ENCODE measurements around the gene PTBP2. TPM values are rescaled to one million over a fixed set of nuclear protein-coding genes. Genes with fewer than 3 reads are reported as not detected.

Gene PTBP2
- total and polyA plus RNA-seq, 2 of the 8 experiments (the other 6 are each of a cell fraction or from before 2014, with no cell fraction given), result 24.2 to 61.7 TPM

GRCh38 chr1:96808191-96808590 lies 86.6 kb downstream of the PTBP2 start:
- Histone ChIP-seq H2BK5ac (ENCODE audit: low read depth, low read length) (no peak overlapping the region), H2BK15ac (ENCODE audit: low read length) (no peak overlapping the region), H4K5ac (ENCODE audit: insufficient read length, low read depth, low read length) (no peak overlapping the region), H3K36me3 (ENCODE audit: control insufficient read depth in 2 of 4, insufficient read depth in 4 of 4, low read length in 3 of 4) (peaks cover 0 to 65% (median 17%) of the 10 kb centered on the region in 4 experiments; a peak in 6 of 8 replicates), H4K8ac (ENCODE audit: extremely low read depth, insufficient read depth, low read length) (no peak overlapping the region), H4K20me1 (replicated peaks in 1 of 2; ENCODE audit: control insufficient read depth in 1 of 2, insufficient read depth in 2 of 2, low read length in 2 of 2) (peaks cover 0 to 3% of the 10 kb centered on the region in 2 experiments), H3K4me2 (ENCODE audit: insufficient read depth in 1 of 2, low read depth in 2 of 2, low read length in 2 of 2) (no peak overlapping the region), H3K9ac (replicated peaks in 1 of 4; ENCODE audit: extremely low read depth in 1 of 4, low read depth in 3 of 4, low read length in 3 of 4) (no peak overlapping the region), H3K23ac (ENCODE audit: insufficient read length) (no peak overlapping the region), H3K9me3 (ENCODE audit: insufficient read depth in 2 of 2, low read depth in 1 of 2, low read length in 1 of 2) (no peaks in the 10 kb centered on the region), H3K18ac (ENCODE audit: extremely low read depth, low read length) (no peak overlapping the region), H2BK12ac (ENCODE audit: low read depth, low read length) (no peak overlapping the region), H2BK20ac (ENCODE audit: low read length) (no peak overlapping the region), H3K4ac (replicated peaks; ENCODE audit: insufficient read length, low read depth, low read length) (no peak overlapping the region), H3K27me3 (replicated peaks in 1 of 4; ENCODE audit: control insufficient read depth in 3 of 4, extremely low read depth in 1 of 4, insufficient read depth in 3 of 4, low read length in 3 of 4) (no peaks in the 10 kb centered on the region), H3K23me2 (ENCODE audit: low read depth, low read length) (no peaks in the 10 kb centered on the region), H2AFZ (ENCODE audit: low read length) (no peak overlapping the region), H3K79me2 (ENCODE audit: control insufficient read depth in 1 of 2, insufficient read depth in 2 of 2, low read length in 2 of 2) (no peaks in the 10 kb centered on the region; a peak in 1 of 4 replicates), H2BK120ac (replicated peaks; ENCODE audit: low read depth, low read length) (no peak overlapping the region), H3K56ac (replicated peaks; ENCODE audit: insufficient read length, low read depth, low read length) (no peak overlapping the region), H3K4me3 (ENCODE audit: extremely low read depth in 1 of 4, insufficient read depth in 2 of 4, low read depth in 3 of 4, low read length in 4 of 4) (no peak overlapping the region), H3K79me1 (ENCODE audit: low read depth, low read length) (no peaks in the 10 kb centered on the region), H4K91ac (replicated peaks; ENCODE audit: insufficient read length, low read length) (no peak overlapping the region), H2AK5ac (ENCODE audit: low read depth, low read length) (no peak overlapping the region), H3K14ac (ENCODE audit: insufficient read length) (no peak overlapping the region), H3K4me1 (replicated peaks in 1 of 4; ENCODE audit: control insufficient read depth in 3 of 4, insufficient read depth in 4 of 4, low read length in 3 of 4) (peaks cover 0 to 3% (median 0%) of the 10 kb centered on the region in 4 experiments; a peak in 2 of 7 replicates), H3K27ac (ENCODE audit: low read depth, low read length) (no peak overlapping the region)
- POLR2A ChIA-PET (ENCODE audit: partially characterized antibody), result no interaction called here
- FAIRE-seq (no peak), DNase-seq (ENCODE audit: low read depth in 1 of 2, low spot score in 2 of 2) (no peak)
- WGBS, 2 experiments (ENCODE audit: extremely low coverage in 1 of 2, insufficient coverage in 1 of 2, insufficient read length in 1 of 2, insufficient replicate concordance in 2 of 2, low coverage in 1 of 2, low lambda C conversion rate in 2 of 2, missing lambda C conversion rate in 1 of 2), result 92% methylated on average over 2 of the region's 2 CpGs; no CpG with 5 or more reads in 1 of the 2 experiments
- no peak for TF ChIP-seq EGR1 (IDR thresholded peaks at IDR 0.05; ENCODE audit: borderline replicate concordance, low read depth, low read length)
- no peak for TF ChIP-seq BCL11A (IDR thresholded peaks at IDR 0.05; ENCODE audit: low read depth in 2 of 2, low read length in 2 of 2)
- no peak for TF ChIP-seq KDM4A (IDR thresholded peaks at IDR 0.05; ENCODE audit: low read depth, low read length, severe bottlenecking)
- no peak for TF ChIP-seq MAFK (IDR thresholded peaks at IDR 0.05; ENCODE audit: low read depth, low read length)
- no peak for TF ChIP-seq ZNF274 (IDR thresholded peaks at IDR 0.05; ENCODE audit: borderline replicate concordance, extremely low read depth, low read length)
- no peak for TF ChIP-seq MAX (IDR thresholded peaks at IDR 0.05)
- TF ChIP-seq SAP30 (IDR thresholded peaks at IDR 0.05; ENCODE audit: insufficient read depth, insufficient replicate concordance, low read length), result no peak
- TF ChIP-seq RAD21 (IDR thresholded peaks at IDR 0.05 in 1 of 2, conservative IDR thresholded peaks at IDR 0.05 in 1 of 2; ENCODE audit: low read depth in 2 of 2, low read length in 2 of 2), result no peak
- TF ChIP-seq TAF7 (optimal IDR thresholded peaks at IDR 0.05; ENCODE audit: borderline replicate concordance, low read depth, low read length), result no peak
- CTCF ChIA-PET (ENCODE audit: partially characterized antibody), result no interaction called here

Data from H1 (cell line).